Spinal cord (tissue), 10 donors: Measurements from ENCODE around the gene FCHO2. TPM values are rescaled to one million over a fixed set of nuclear protein-coding genes. Genes with fewer than 3 reads are reported as not detected.

ENCODE experiments used
- DNase-seq, 6 donors: peaks; one replicate each; pipeline versions ENCODE4 v3.0.0 to v3.0.0-alpha.2; 2013 to 2015; ENCODE audit warnings: low spot score in 6 of 6, low read depth in 4 of 6
- H3K27ac ChIP-seq: one replicate; pipeline ENCODE4 v1.5.1; 2013; ENCODE audit warnings: low read depth, low read length, control low read depth
- H3K27me3 ChIP-seq: one replicate; pipeline ENCODE4 v1.6.1; 2013; ENCODE audit warnings: low read length; ENCODE audit not compliant: control insufficient read depth, insufficient read depth
- H3K36me3 ChIP-seq: one replicate; pipeline ENCODE4 v1.6.1; 2013; ENCODE audit warnings: low read length; ENCODE audit not compliant: control insufficient read depth, insufficient read depth
- H3K4me1 ChIP-seq: one replicate; pipeline ENCODE4 v1.6.1; 2013; ENCODE audit warnings: low read length; ENCODE audit not compliant: control insufficient read depth, insufficient read depth
- H3K4me3 ChIP-seq: one replicate; pipeline ENCODE4 v1.5.1; 2013; ENCODE audit warnings: low read depth, low read length, control low read depth
- H3K9me3 ChIP-seq: one replicate; pipeline ENCODE4 v1.6.1; 2013; ENCODE audit warnings: low read length; ENCODE audit not compliant: control insufficient read depth, insufficient read depth
- WGBS: methylation state at CpG from one replicate; pipeline ENCODE4 v1.1.5; 2013; ENCODE audit warnings: missing lambda C conversion rate; ENCODE audit not compliant: insufficient coverage; 5-methylcytosine and 5-hydroxymethylcytosine counted together
- polyA plus RNA-seq, 2 donors: library from polyadenylated mRNA; unstranded; fragments of 120-200 nt; gene quantifications; one replicate each; pipeline ENCODE4 v1.2.1, GENCODE V29; 2013; ENCODE audit not compliant: insufficient read length in 2 of 2
- total RNA-seq, 2 donors: library from RNA; depleted of rRNA in 1 of 2; stranded (reverse); fragments of 120-200 nt in 1 of 2; fragments of >200 nt in 1 of 2; gene quantifications; one replicate each; pipeline versions ENCODE4 v1.2.3 to v1.2.4, GENCODE V29; 2013 to 2014
- donor health status: healthy.

FCHO2 gene
- total and polyA plus RNA-seq, 4 donors, result 15.5 to 36.4 (median 24.6) TPM

DNA sequence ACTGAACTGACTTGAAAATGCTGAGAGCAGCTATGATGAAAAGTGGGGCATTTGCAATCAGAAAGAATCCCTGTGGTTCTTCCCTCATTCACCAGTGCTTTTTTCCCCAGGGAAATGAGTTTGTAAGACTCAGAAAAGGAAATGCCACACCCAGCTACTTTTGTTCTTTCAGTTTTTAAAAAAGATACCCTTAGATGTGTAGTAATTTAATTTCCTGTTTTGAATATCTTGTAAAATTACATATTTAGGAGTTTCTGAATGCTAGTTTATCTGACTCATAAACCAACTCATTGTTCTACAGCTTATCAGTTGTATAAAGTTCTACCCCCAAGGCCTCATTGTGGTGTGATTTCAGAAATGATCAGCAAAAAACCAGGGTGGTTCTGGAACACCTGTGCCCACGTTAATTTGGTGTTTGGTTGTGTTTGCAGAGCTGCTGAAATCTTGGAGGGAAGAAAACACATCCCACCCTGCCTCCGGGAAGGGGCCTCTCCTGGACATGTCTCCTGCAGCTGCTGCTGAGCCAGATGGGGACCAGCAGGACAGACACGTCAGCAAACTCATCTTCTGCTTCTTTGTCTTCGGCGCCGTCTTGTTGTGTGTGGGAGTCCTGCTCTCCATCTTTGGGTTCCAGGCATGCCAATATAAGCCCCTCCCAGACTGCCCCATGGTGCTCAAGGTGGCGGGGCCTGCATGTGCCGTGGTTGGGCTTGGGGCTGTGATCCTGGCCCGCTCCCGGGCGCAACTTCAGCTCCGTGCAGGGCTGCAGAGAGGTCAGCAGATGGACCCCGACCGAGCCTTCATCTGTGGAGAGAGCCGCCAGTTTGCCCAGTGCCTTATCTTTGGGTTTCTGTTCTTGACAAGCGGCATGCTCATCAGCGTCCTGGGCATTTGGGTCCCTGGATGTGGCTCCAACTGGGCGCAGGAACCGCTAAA is 167.3 kb downstream of the FCHO2 start:
- no peak overlapping the region for H3K27ac ChIP-seq
- H3K9me3 ChIP-seq, result no peaks in the 10 kb centered on the region
- H3K4me1 ChIP-seq, result peaks cover 4% of the 10 kb centered on the region
- H3K4me3 ChIP-seq, result no peak overlapping the region
- H3K36me3 ChIP-seq, result no peaks in the 10 kb centered on the region
- DNase-seq, result no peak
- H3K27me3 ChIP-seq, result peaks cover 54% of the 10 kb centered on the region
- WGBS, result 69% methylated on average over 16 of the region's 19 CpGs

DNA sequence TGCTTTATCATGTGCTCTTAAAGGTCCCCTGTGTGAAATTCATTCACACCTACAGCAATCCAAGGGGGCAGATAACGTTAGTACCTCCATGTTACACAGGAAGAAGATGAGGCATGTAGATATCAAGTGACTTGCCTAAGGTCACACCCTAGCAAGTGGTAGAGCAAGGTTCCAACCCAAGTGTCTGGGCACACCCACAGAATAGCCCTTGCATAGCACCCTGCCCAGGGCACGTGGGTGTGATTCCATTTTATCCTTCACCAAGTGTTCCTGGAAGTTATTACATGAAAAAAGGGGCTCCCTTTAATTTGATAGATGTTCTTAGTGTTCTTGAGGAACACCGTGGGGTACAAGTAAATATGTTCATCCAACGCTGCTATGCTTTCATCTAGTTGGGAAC is 169.4 kb downstream of the FCHO2 start:
- Histone ChIP-seq H3K27ac (no peak overlapping the region), H3K27me3 (peaks cover 47% of the 10 kb centered on the region), H3K36me3 (no peaks in the 10 kb centered on the region), H3K4me3 (no peak overlapping the region), H3K9me3 (no peaks in the 10 kb centered on the region), H3K4me1 (no peaks in the 10 kb centered on the region)
- DNase-seq, result no peak
- WGBS, result 94% methylated on average over 3 of the region's 4 CpGs

DNA sequence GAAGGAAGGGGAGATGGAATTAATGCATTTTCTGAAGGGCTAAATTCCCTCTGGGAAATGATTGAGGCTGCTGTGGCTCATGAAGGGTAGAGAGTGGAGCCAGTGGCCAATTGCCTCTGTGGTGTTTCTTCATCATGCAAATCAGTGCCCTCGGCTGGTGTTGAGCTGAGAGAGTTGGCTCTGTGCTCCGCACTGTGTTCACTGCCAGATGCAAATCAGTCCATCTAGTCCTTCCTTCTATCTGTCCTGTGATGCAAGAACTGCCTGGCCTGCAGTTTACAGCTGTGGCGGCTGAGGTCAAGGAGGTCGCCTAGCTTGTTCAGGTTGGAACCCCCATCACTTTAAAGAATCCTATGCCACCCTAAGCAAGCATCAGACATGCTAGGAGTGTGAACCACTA is 170.5 kb downstream of the FCHO2 start:
- Histone ChIP-seq H3K27ac (no peak overlapping the region), H3K4me1 (no peaks in the 10 kb centered on the region), H3K4me3 (no peak overlapping the region), H3K36me3 (no peaks in the 10 kb centered on the region), H3K27me3 (peaks cover 39% of the 10 kb centered on the region), H3K9me3 (no peaks in the 10 kb centered on the region)
- DNase-seq, result peak in 1 of 6 donors; percentile 27
- 69% methylated on average over 4 of the region's 4 CpGs for whole genome bisulfite sequencing

DNA sequence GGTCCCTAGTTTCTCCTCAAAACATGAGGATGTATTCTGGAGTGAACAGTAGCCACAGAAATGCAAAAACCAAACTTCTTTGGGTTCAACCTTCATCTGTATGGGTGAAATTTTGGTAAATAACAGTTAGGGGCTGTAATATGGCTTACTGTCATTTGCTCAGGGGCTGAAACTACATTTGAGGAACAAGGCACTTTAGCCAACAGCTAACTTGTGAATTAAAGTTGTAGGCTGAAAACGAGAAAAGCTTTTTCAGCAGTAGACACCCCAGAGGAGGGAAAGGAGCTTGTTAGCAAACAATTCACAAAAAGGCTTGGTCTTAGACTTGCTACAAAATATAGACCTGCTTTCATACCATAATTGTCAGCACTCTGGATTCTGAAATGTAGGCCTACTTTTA is 171.1 kb downstream of the FCHO2 start:
- no CpG with 5 or more reads among the region's 1 CpG for WGBS
- no peak overlapping the region for H3K4me3 ChIP-seq
- peaks cover 34% of the 10 kb centered on the region for H3K27me3 ChIP-seq
- DNase-seq, result no peak
- no peaks in the 10 kb centered on the region for H3K36me3 ChIP-seq
- no peaks in the 10 kb centered on the region for H3K4me1 ChIP-seq
- H3K9me3 ChIP-seq, result no peaks in the 10 kb centered on the region
- no peak overlapping the region for H3K27ac ChIP-seq

DNA sequence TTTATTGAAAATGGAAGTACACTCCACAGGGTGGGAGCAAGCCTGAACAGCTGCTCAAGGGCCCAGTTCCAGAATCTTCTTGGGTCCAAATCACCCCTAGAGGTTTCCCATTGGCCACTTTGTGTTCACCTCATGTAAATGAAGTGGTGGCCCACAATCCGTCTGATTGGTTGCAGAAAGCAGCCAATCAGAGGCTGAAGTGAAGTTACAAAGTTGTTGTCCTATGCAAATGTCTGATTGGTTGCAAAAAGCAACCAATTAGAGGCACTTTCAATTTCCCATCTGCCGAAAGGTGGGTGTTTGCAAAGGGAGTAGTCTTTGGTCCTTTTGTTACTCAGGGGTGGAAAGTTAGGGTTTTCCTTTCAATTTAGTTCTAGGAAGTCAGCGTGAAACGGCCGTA is 173.3 kb downstream of the FCHO2 start:
- Histone ChIP-seq H3K4me1 (no peaks in the 10 kb centered on the region), H3K4me3 (no peak overlapping the region), H3K9me3 (no peaks in the 10 kb centered on the region), H3K27me3 (peaks cover 13% of the 10 kb centered on the region), H3K36me3 (no peaks in the 10 kb centered on the region), H3K27ac (no peak overlapping the region)
- WGBS, result 86% methylated on average over 1 of the region's 5 CpGs
- DNase-seq, result no peak

DNA sequence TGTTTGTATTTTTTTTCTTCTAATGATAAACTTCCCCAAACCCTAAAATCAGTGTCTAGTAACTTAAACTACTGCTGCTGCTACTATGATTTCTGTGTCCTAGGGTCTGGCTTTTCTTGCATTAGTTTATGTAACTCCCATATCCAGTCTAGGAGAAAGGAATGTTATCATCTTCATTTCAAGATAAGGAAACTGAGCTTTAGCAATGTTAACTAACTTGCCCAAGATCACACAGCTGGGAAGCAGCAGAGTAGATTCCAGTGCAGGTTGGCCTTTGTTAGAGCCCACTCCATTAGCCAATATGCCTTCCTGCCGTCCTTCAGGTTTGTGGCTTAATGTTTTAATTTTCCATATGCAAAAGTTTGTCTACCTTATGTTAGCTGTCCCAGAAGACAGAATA is 175.0 kb downstream of the FCHO2 start:
- Histone ChIP-seq H3K9me3 (no peaks in the 10 kb centered on the region), H3K4me3 (no peak overlapping the region), H3K4me1 (peaks cover 2% of the 10 kb centered on the region), H3K27ac (no peak overlapping the region), H3K27me3 (no peaks in the 10 kb centered on the region), H3K36me3 (no peaks in the 10 kb centered on the region)
- no CpG with 5 or more reads among the region's 1 CpG for WGBS
- no peak for DNase-seq

DNA sequence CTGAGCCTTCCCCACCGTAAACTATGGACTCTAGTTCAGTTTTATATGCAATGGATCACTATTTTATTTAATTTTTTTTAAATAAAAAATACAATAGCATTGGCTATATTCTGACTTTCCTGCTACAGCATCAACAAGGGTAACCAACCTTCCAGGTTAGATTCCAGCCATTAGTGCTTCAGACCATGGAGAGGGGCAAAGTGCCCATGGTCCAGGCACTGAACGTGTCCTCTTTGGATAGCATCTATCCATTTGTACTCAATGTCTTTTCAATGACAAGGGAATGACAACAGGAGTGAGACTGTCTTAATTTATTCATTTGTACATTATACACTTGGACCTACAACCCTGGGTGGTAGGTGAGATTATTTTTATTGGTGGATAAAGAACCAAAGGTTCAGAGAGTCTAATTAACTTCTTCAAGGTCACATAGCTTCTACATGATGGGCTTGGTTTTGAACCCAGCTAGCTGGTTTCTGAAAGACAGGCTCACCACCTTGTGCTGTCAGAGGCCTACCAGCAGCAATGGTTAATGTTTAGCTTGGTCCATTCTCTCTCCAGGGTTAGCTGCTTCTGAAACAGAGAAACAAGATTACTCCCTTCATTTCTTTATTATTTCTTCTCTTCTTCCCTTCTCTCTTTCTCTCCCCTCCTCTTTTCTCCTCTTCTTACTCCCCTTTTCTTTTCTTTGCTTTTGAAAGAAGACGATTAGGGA is 176.0 kb downstream of the FCHO2 start:
- DNase-seq, result no peak
- H3K4me3 ChIP-seq, result no peak overlapping the region
- no peak overlapping the region for H3K27ac ChIP-seq
- no CpG with 5 or more reads among the region's 3 CpGs for WGBS
- no peaks in the 10 kb centered on the region for H3K27me3 ChIP-seq
- H3K9me3 ChIP-seq, result no peaks in the 10 kb centered on the region
- H3K36me3 ChIP-seq, result no peaks in the 10 kb centered on the region
- H3K4me1 ChIP-seq, result peaks cover 4% of the 10 kb centered on the region

DNA sequence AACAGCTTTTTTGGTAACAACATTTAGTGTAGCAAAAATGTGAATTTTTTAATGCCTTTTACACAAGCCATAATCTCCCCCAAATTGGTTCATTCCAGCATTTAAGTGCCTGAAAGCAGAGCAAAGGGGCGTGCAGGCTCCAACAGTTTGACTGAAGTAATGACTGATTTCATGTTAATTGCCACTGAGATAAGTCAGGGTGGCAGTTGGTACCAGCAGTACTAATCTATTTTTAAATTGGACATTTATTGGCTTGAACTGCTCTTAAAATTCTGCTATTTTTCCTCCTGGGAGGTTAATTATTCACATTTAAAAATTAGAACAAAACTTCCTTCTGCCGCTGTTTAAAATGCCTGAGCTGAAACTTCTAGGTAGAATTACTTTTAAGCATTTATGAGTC is 176.9 kb downstream of the FCHO2 start:
- peak in 1 of 6 donors; percentile 21 for DNase-seq
- Histone ChIP-seq H3K36me3 (no peaks in the 10 kb centered on the region), H3K4me1 (peaks cover 4% of the 10 kb centered on the region), H3K4me3 (no peak overlapping the region), H3K9me3 (no peaks in the 10 kb centered on the region), H3K27ac (no peak overlapping the region), H3K27me3 (peaks cover 2% of the 10 kb centered on the region)
- WGBS, result no CpG with 5 or more reads among the region's 2 CpGs

DNA sequence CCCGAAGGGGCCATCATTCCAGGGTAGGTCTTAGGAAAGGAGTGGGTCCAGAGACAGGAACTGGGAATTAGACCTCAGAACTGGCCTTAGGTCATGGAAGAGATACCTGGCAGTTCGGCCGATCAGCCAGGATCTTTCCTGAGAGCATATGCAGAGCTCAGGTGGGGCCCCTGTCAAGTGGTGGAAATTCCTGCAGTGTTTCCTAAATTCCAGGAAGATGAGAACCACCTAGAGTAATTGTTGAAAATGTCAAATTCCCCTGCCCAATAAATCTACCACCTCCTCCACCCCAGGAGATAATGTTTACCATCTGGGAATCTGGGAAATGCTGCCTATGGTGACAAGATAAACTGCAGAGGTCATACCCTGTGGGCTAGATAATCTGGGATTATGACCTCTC is 179.2 kb downstream of the FCHO2 start:
- H3K4me3 ChIP-seq, result no peak overlapping the region
- H3K27me3 ChIP-seq, result peaks cover 2% of the 10 kb centered on the region
- no peaks in the 10 kb centered on the region for H3K36me3 ChIP-seq
- 96% methylated on average over 3 of the region's 3 CpGs for WGBS
- DNase-seq, result no peak
- no peaks in the 10 kb centered on the region for H3K9me3 ChIP-seq
- H3K4me1 ChIP-seq, result peaks cover 4% of the 10 kb centered on the region
- H3K27ac ChIP-seq, result no peak overlapping the region
